GM08714 (cell line): ENCODE data around the gene KIAA1210.

Source experiments
- H3K4me3 ChIP-seq: fragments of 200-500 bp; sonication (Bioruptor generic); 2 replicates; pipeline ENCODE4 v1.5.1; 2014; ENCODE audit warnings: mild to moderate bottlenecking, low read length, inconsistent platforms
- ZNF274 ChIP-seq: IDR thresholded peaks from 2 replicates; pipeline ENCODE4 v1.6.1; 2012; ENCODE audit warnings: mild to moderate bottlenecking, low read depth, low read length

KIAA1210 gene

DNA sequence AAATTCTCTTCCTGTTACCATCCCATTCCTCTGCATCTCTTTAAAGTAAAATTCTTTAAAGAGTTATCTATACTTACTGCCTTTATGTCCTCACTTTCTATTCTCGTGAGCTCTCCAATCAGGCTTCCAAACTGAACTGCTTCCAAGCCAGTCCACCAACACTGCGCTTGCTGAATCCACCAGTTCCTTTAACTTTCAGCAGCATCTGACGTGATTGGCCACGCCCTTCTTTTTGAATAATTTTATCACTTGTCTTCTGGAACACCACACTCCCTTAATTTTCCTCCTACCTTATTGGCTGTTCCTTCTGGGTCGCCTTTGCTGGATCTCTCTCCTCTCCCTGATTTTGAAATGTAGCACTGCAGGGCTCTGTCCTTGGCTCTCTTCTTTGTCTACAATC, at the start of gene KIAA1210:
Gene KIAA1210 (minus strand): TSS at position 163 of the 400 bp plus-strand sequence. CDS start 4,170 bp downstream, outside the sequence.
- no peak within 1 kb of the TSS for H3K4me3 ChIP-seq
- TF ChIP-seq ZNF274, result no peak

DNA sequence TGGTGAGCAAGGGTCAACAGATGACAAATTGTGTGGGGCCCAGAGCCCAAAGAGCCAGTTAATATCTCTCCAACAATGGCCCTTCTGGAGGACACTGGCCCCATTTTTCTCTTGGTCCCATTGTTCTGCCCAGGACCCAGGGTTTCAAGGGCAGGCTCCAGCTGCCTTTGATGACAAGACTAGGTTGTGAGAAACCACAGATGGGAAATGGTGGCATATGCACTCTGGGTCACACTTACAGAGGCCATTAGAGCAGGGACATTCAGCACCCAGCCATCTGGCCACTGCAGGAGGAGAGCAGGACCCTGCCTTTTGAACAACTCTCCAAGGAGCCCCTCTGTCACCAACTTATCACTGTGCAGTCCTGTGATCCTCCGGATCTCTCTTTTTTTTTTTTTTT, 49.7 kb upstream of the KIAA1210 start:
- H3K4me3 ChIP-seq, result no peak overlapping the region
- no peak for TF ChIP-seq ZNF274

DNA sequence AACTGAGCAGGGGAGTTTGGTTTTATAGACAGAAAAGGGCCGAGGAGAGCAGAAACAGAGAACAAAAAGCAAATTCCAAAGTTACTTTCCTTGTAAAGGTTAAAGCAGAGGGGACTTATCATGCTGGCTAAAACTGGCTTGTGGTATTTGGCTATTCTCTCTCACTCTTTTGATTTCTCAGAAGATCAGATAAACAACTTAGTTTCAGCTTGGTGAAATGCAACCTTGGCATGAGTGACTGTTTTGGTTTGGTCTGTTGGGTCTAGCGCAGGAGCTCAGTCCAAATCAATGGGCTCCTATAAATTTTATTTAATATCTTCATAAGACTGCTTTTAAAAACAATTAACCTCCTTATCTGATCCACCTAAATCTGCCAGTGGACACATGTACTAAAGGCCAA, 47.3 kb upstream of the KIAA1210 start:
- TF ChIP-seq ZNF274, result no peak
- H3K4me3 ChIP-seq, result no peak overlapping the region

DNA sequence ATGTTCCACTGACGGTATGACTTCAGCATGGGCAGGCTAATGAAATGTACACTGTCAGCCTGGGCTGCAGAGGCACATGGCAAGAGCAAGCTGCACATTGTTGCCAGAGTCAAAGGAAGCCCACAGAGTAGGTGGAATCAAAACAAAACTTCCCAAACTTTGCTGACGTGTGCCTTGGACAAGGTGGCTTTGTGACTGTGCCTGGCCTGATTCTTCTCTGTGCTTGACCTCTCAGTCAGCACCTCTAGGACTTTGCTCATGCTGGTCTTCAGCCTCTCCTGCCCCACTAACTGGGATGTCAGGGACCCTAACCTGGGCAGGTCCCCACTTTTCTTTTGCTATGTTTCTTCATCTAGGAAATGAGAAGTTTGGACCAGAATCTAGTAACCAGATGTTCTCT, 40.5 kb upstream of the KIAA1210 start:
- no peak overlapping the region for H3K4me3 ChIP-seq
- no peak for TF ChIP-seq ZNF274

DNA sequence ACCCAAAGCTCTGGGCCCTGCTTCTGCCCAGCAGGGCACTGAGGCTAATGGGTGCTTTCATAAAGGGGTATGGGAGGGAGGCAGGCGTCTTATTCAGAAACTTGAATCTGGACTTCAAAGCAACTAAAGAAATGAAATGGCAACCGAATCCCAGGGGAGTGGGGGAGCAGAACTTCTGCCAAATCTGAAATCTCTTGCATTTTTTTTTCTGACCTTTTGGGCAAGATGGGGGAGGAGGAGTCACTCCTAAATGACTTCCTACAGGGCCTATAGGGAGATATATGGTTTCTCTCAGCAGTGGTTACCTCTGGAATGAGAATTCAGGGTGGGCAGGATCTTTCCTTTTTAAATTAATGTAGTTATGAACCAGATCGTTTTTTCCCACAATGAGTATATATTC, 30.6 kb upstream of the KIAA1210 start:
- no peak for TF ChIP-seq ZNF274
- H3K4me3 ChIP-seq, result no peak overlapping the region

DNA sequence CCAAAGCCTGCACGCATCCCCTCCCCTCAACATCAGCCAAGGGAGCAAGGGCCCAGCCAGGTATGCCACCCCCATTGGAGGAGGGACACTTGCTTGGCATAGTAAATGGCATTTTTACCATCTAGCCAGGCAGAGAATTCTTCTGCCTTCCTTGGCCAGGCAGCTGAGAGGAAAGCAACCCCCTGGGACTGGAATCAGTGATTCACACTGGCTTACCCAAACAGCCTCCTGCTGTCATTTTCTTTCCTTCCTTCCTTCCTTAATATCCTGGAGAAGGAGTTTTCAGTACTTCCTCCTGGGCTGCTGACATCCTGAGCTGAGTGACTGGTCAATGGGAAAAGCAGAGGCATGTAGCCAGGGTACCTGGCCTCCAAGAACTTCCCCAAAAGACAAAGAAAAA, 28.6 kb upstream of the KIAA1210 start:
- H3K4me3 ChIP-seq, result no peak overlapping the region
- no peak for TF ChIP-seq ZNF274

DNA sequence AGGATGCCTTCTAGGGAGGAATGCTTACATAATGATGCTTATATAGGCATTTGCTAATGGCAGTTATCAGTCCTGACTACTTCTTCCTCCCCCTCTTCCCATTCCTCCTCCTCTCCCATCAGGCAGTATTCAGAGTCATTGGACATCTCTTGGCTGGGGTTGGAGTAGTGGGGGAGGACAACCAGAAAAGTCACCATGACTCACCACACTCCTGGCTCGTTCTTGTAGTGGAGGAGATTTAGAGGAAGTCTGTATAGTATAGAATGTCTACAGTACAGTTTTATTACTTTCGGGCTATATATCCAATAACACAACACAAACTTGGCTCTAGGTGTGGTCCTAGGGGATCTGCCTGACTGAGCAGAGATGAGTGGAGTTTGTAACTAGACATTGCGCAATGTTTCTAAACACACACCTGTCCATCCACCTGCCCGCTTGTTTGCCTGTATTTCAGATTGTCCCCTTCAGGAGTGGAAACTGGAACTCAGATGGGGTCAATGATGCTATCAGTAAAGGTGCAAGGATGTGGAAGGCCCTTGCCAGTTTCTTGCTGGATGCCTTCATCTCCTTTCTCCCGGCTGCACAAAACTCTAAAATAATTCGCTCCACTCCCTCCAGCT, 27.9 kb upstream of the KIAA1210 start:
- TF ChIP-seq ZNF274, result no peak
- H3K4me3 ChIP-seq, result no peak overlapping the region

DNA sequence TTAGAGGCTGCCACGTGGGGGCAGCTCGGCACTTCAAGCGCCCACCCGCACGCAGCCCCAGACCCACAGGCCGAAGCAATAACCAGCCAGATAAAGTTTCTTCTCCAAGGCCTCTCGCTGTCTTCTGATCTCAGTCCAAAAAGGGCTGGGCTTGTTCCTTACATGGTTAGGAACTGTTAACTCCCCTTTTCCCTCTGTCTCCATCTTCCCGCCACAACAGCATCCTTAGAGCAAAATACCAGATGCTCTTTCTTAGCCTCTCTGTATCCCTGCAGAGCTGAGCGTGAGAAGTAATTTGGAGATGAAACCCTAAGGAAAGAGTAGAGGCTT, 23.4 kb upstream of the KIAA1210 start:
- no peak overlapping the region for H3K4me3 ChIP-seq
- no peak for TF ChIP-seq ZNF274

DNA sequence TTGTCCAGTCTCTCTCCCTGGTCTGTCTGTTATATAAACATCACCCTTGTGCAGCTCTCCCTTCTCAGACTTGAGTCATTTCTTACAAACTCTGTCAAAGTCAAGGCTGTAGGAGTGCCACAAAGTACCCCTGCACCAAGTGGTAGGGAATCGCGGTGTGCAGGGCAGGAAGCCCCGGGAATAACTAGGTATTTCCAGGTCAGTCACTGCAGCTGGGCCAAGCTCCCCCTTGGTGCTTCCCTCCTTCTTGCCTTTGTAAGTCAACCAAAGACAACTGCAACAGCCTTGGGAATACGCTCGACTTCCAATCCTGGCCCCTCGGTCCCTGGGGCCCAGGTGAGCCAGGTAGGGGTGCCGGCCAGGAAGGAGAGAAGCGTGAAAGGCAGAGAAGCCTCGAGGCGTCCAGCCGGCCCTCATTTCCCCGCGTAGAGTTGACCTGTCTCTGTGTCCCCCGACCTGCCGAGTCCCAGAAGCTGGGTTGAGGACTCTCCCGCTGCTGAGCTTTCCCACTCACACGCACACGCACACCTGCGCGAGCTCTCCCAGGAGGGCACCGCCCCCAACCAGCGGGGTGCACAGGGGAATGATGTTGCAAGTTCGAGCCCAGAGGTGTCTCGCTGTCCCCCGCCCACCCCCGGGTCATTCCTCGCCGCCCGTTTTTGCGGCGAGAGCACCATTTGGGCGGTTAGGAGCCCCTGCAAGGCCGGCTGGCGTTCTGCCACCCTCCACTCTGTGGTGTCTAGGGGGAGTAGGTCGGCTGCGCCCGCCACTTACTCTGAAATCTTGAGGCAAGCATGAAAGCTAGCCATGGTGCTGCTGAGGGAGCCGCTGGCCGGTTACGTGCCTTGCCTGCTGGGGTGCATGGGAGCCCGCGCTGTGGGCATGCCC, 22.8 kb upstream of the KIAA1210 start:
- H3K4me3 ChIP-seq, result no peak overlapping the region
- no peak for TF ChIP-seq ZNF274

DNA sequence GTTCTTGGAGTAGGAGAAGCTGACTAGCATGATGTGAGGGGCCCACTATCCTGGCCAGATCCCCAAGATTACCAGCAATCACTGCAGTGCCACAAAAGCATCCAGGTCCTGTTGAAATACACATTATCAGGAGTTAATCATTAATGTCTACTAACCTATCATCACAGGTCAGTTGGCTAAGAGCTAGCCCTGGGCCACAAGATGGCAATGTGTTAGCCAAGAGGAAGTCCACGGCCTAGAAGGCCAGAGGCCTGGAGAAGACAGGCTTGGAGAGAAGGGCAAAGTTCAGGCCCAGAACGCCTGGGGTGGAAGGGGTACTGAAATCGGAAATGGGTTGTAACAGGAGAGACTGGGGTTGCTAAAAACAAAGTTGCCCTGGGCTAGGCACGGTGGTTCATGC, 19.9 kb upstream of the KIAA1210 start:
- no peak for TF ChIP-seq ZNF274
- no peak overlapping the region for H3K4me3 ChIP-seq

DNA sequence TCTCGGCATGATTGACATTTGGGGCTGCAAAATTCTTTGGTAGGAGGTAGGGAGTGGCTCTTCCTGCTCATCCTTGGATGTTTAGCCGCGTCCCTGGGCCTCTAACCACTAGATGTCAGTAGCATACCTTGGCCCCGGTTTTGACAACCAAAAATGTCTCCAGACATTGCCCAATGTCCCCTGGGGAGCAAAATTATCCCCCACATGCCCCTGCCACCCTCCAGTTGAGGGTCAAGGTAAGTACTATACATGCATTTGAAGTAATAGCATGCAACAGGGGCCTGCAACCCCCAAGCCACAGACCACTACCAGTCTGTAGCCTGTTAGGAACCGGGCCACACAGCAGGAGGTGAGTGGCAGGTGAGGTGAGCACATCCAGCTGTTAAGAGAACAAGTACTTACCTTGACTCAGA, 17.6 kb upstream of the KIAA1210 start:
- no peak for TF ChIP-seq ZNF274
- no peak overlapping the region for H3K4me3 ChIP-seq

DNA sequence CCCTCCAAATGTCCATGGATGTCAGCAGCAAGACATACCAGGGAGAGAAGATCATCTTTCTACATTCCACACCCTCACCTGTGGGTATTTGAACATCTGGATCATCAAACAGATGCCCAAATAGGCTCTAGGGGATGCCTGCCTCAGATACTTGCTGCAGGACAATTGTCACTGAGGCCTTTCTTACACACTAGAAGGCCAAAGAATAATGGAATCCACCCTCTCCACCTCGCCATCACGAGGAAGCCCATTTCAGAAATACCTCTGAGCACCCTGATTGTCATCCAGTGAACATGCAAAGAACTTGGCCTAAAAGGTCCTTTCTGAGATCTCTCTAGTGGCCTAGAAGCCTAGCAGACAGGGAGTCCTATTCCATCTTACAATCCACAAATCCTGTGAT, 6.9 kb upstream of the KIAA1210 start:
- no peak for TF ChIP-seq ZNF274
- no peak overlapping the region for H3K4me3 ChIP-seq

DNA sequence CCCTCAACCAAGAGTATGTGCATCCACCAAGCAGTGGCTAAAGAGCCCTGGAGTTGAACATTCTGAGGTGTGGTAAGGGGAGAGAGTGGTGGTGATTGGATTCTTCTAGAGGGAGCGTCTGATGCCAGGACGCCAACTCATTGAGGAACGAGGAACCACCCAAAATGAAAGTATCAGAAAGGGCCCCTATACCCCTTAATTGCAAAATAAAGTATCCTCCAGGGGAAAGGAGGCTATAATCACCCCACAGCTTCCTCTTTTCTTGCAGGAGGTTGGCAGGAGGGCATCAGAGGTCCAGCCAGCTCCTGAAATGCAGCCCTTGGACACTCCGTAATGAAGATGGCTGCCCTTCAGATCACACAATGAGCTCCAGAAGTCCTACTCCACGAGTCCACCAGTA, 5.3 kb upstream of the KIAA1210 start:
- TF ChIP-seq ZNF274, result no peak

DNA sequence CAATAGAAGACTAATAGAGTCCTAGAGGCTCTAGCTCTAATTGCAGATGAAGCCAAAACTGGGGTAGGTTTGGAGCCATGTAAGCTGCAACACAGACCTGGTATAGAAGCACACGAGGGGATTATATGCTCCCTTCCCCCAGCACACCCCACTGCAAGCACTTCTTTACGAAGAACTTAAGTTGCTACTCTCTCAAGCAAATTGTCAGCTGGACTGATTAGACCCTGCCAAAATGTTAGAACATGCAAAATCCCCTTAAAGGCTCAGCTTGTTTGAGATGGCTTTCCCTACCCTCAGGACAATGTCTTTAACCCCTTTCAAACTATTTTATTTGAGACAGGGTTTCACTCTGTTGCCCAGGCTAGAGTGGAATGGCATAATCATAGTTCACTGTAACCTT, 4.7 kb upstream of the KIAA1210 start:
- no peak overlapping the region for H3K4me3 ChIP-seq
- no peak for TF ChIP-seq ZNF274

More for the DNA sequence above, 5.3 kb upstream of the KIAA1210 start:
- H3K4me3 ChIP-seq, result no peak overlapping the region

DNA sequence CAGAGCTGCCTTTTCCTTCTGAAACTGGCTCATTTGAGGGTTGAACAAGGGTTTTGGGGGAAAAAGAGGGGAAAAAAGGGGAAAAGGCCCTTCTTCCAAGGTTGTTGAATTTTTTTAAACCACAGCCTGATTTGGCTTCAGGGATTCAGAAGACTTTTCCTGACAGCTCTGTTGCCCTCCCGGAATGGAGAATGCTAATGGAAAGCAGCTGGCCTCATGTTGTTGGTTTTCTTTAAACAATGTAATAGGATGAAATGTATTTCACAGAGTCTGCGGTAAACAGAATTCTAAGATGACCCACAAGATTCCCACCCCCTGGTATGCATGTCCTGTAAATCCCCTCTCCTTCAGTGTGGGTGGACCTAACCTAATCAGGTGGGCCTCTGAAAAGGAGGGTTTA, 3.3 kb upstream of the KIAA1210 start:
- no peak for TF ChIP-seq ZNF274
- no peak overlapping the region for H3K4me3 ChIP-seq
